ENCODE results near the gene LRIG1.

The LRIG1 gene

GRCh38 chr3:66508461-66508860 lies 7.6 kb upstream of the LRIG1 start:
- H3K27ac Mint-ChIP-seq = no peak overlapping the region
- H3K4me1 Mint-ChIP-seq = peaks cover 25% of the 10 kb centered on the region
- peaks cover 8% of the 10 kb centered on the region for H3K27me3 Mint-ChIP-seq (ENCODE audit: low read depth)
- H3K4me3 Mint-ChIP-seq = no peak overlapping the region
- TF ChIP-seq CTCF (IDR thresholded peaks at IDR 0.05; ENCODE audit: unreplicated experiment in 3 of 3) = no peak
- H3K9me3 Mint-ChIP-seq = no peaks in the 10 kb centered on the region
- no peaks in the 10 kb centered on the region for H3K36me3 Mint-ChIP-seq (ENCODE audit: low read depth)

- Mint-ChIP-seq H3K36me3 (ENCODE audit: low read depth) (no peaks in the 10 kb centered on the region), H3K4me1 (peaks cover 33% of the 10 kb centered on the region), H3K4me3 (no peak overlapping the region), H3K9me3 (no peaks in the 10 kb centered on the region), H3K27me3 (ENCODE audit: low read depth) (peaks cover 11% of the 10 kb centered on the region), H3K27ac (peak overlapping the region in 2 of 3 experiments; percentile 73 to 79)
- no peak for TF ChIP-seq CTCF (IDR thresholded peaks at IDR 0.05; ENCODE audit: unreplicated experiment in 3 of 3)
These were observed 6.8 kb upstream of the LRIG1 start for GRCh38 chr3:66507423-66508260.

GRCh38 chr3:66506154-66506553 lies 5.3 kb upstream of the LRIG1 start:
- Mint-ChIP-seq H3K36me3 (ENCODE audit: low read depth) (no peaks in the 10 kb centered on the region), H3K9me3 (no peaks in the 10 kb centered on the region), H3K4me1 (peaks cover 42% of the 10 kb centered on the region), H3K27me3 (ENCODE audit: low read depth) (peaks cover 25% of the 10 kb centered on the region), H3K27ac (peak overlapping the region in 1 of 3 experiments; percentile 16), H3K4me3 (no peak overlapping the region)
- TF ChIP-seq CTCF (IDR thresholded peaks at IDR 0.05; ENCODE audit: unreplicated experiment in 3 of 3) = no peak

GRCh38 chr3:66504850-66505641 lies 4.2 kb upstream of the LRIG1 start:
- H3K4me1 Mint-ChIP-seq = peaks cover 45% of the 10 kb centered on the region
- H3K27me3 Mint-ChIP-seq (ENCODE audit: low read depth) = peaks cover 27% of the 10 kb centered on the region
- no peaks in the 10 kb centered on the region for H3K9me3 Mint-ChIP-seq
- H3K4me3 Mint-ChIP-seq = peak overlapping the region in 1 of 3 experiments; percentile 30
- H3K36me3 Mint-ChIP-seq (ENCODE audit: low read depth) = no peaks in the 10 kb centered on the region
- H3K27ac Mint-ChIP-seq = peak overlapping the region; percentile 70 to 88 (median 84)
- TF ChIP-seq CTCF (IDR thresholded peaks at IDR 0.05; ENCODE audit: unreplicated experiment in 3 of 3) = no peak

GRCh38 chr3:66502981-66503380 lies 2.2 kb upstream of the LRIG1 start:
- Mint-ChIP-seq H3K27ac (peak overlapping the region in 2 of 3 experiments; percentile 30 to 31), H3K36me3 (ENCODE audit: low read depth) (no peaks in the 10 kb centered on the region), H3K27me3 (ENCODE audit: low read depth) (peaks cover 32% of the 10 kb centered on the region), H3K4me1 (peaks cover 54% of the 10 kb centered on the region), H3K9me3 (no peaks in the 10 kb centered on the region), H3K4me3 (peak overlapping the region; percentile 47 to 73 (median 59))
- no peak for TF ChIP-seq CTCF (IDR thresholded peaks at IDR 0.05; ENCODE audit: unreplicated experiment in 3 of 3)

Measured in nephron (organoid).